SK-N-SH treated with all-trans-retinoic acid at 6 μM for 48 hours (cell line): Measurements from ENCODE around the gene ALG3.

ENCODE experiments used
- ATAC-seq: fragments of 200-7000 bp; cut with Tn5 transposase; 3 replicates; pipeline ENCODE4 v1.9.1; 2020; ENCODE audit warnings: mild to moderate bottlenecking, moderate library complexity
- ARNTL ChIP-seq: fragments of 450-650 bp; formaldehyde crosslinking; IDR thresholded peaks from 2 replicates; pipeline ENCODE4 v1.5.0; 2020; ENCODE audit warnings: low read depth, mild to moderate bottlenecking, moderate library complexity, borderline replicate concordance
- BACH2 ChIP-seq: fragments of 250-450 bp; sonication (Bioruptor Pico); IDR thresholded peaks from 2 replicates; pipeline ENCODE4 v1.9.0; 2021; ENCODE audit warnings: mild to moderate bottlenecking, borderline replicate concordance
- CREB5 ChIP-seq: fragments of 250-450 bp; sonication (Bioruptor Pico); IDR thresholded peaks from 2 replicates; pipeline ENCODE4 v1.5.1; 2020; ENCODE audit warnings: low read depth, mild to moderate bottlenecking, moderate library complexity
- CSDC2 ChIP-seq: fragments of 250-450 bp; sonication (Bioruptor Pico); IDR thresholded peaks from 2 replicates; pipeline ENCODE4 v1.5.0; 2020; ENCODE audit warnings: mild to moderate bottlenecking, moderate library complexity
- ESRRG ChIP-seq: fragments of 250-450 bp; sonication (Bioruptor Pico); IDR thresholded peaks from 2 replicates; pipeline ENCODE4 v1.6.1; 2021; ENCODE audit warnings: mild to moderate bottlenecking
- GLIS3 ChIP-seq: fragments of 250-450 bp; sonication (Bioruptor Pico); IDR thresholded peaks from 2 replicates; pipeline ENCODE4 v1.5.0; 2020; ENCODE audit warnings: mild to moderate bottlenecking, moderate library complexity
- ISL1 ChIP-seq: fragments of 250-450 bp; sonication (Bioruptor Pico); IDR thresholded peaks from 2 replicates; pipeline ENCODE4 v2.1.2; 2022; ENCODE audit warnings: mild to moderate bottlenecking, moderate library complexity
- OSR1 ChIP-seq: fragments of 250-450 bp; sonication (Bioruptor Pico); IDR thresholded peaks from 2 replicates; pipeline ENCODE4 v1.8.0; 2022; ENCODE audit warnings: moderate library complexity, mild to moderate bottlenecking, inconsistent platforms
- RARB ChIP-seq: fragments of 250-450 bp; sonication (Bioruptor Pico); IDR thresholded peaks from 2 replicates; pipeline ENCODE4 v1.8.0; 2021; ENCODE audit warnings: mild to moderate bottlenecking, moderate library complexity
- TCF4 ChIP-seq: fragments of 250-450 bp; sonication (Bioruptor Pico); IDR thresholded peaks from 2 replicates; pipeline ENCODE4 v1.8.0; 2021; ENCODE audit warnings: mild to moderate bottlenecking, moderate library complexity, borderline replicate concordance
- ZC3H10 ChIP-seq: fragments of 250-450 bp; sonication (Bioruptor Pico); IDR thresholded peaks from 2 replicates; pipeline ENCODE4 v1.5.1; 2021; ENCODE audit warnings: mild to moderate bottlenecking, moderate library complexity
- ZFP3 ChIP-seq: fragments of 250-450 bp; sonication (Bioruptor Pico); IDR thresholded peaks from 2 replicates; pipeline ENCODE4 v1.5.0; 2020; ENCODE audit warnings: mild to moderate bottlenecking, moderate library complexity
- ZFP30 ChIP-seq: fragments of 450-650 bp; formaldehyde crosslinking; IDR thresholded peaks from 2 replicates; pipeline ENCODE4 v1.5.0; 2022; ENCODE audit warnings: mild to moderate bottlenecking, moderate library complexity
- ZNF565 ChIP-seq: fragments of 450-650 bp; formaldehyde crosslinking; conservative IDR thresholded peaks from 2 replicates; pipeline ENCODE4 v1.5.0; 2020; ENCODE audit warnings: low read depth, mild to moderate bottlenecking, moderate library complexity
- ZNF70 ChIP-seq: fragments of 450-650 bp; formaldehyde crosslinking; IDR thresholded peaks from 2 replicates; pipeline ENCODE4 v1.5.0; 2020; ENCODE audit warnings: mild to moderate bottlenecking, moderate library complexity
- ZNF8 ChIP-seq: fragments of 450-650 bp; formaldehyde crosslinking; IDR thresholded peaks from 2 replicates; pipeline ENCODE4 v1.5.0; 2020; ENCODE audit warnings: mild to moderate bottlenecking, moderate library complexity
- TF ChIP-seq, protein P1 (sequence below): fragments of 250-450 bp; sonication (Bioruptor Pico); IDR thresholded peaks from 2 replicates; pipeline ENCODE4 v1.8.0; 2020; ENCODE audit warnings: mild to moderate bottlenecking, moderate library complexity, borderline replicate concordance
- TF ChIP-seq, protein P2 (sequence below): fragments of 250-450 bp; sonication (Bioruptor Pico); IDR thresholded peaks from 2 replicates; pipeline ENCODE4 v1.5.1; 2021; ENCODE audit warnings: mild to moderate bottlenecking, moderate library complexity
- TF ChIP-seq, protein P3 (sequence below): fragments of 250-450 bp; sonication (Bioruptor Pico); IDR thresholded peaks from 2 replicates; pipeline ENCODE4 v1.8.0; 2021; ENCODE audit warnings: low read depth, mild to moderate bottlenecking, moderate library complexity, borderline replicate concordance

ALG3 gene

GRCh38 chr3:184233127-184233843, 15.5 kb downstream of the ALG3 start:
- TF ChIP-seq, protein P1, sequence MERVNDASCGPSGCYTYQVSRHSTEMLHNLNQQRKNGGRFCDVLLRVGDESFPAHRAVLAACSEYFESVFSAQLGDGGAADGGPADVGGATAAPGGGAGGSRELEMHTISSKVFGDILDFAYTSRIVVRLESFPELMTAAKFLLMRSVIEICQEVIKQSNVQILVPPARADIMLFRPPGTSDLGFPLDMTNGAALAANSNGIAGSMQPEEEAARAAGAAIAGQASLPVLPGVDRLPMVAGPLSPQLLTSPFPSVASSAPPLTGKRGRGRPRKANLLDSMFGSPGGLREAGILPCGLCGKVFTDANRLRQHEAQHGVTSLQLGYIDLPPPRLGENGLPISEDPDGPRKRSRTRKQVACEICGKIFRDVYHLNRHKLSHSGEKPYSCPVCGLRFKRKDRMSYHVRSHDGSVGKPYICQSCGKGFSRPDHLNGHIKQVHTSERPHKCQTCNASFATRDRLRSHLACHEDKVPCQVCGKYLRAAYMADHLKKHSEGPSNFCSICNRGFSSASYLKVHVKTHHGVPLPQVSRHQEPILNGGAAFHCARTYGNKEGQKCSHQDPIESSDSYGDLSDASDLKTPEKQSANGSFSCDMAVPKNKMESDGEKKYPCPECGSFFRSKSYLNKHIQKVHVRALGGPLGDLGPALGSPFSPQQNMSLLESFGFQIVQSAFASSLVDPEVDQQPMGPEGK (CRISPR knock-in tag), result no peak
- no peak for TF ChIP-seq OSR1 (CRISPR knock-in tag)
- no peak for TF ChIP-seq ZFP30 (CRISPR knock-in tag)
- TF ChIP-seq, protein P2, sequence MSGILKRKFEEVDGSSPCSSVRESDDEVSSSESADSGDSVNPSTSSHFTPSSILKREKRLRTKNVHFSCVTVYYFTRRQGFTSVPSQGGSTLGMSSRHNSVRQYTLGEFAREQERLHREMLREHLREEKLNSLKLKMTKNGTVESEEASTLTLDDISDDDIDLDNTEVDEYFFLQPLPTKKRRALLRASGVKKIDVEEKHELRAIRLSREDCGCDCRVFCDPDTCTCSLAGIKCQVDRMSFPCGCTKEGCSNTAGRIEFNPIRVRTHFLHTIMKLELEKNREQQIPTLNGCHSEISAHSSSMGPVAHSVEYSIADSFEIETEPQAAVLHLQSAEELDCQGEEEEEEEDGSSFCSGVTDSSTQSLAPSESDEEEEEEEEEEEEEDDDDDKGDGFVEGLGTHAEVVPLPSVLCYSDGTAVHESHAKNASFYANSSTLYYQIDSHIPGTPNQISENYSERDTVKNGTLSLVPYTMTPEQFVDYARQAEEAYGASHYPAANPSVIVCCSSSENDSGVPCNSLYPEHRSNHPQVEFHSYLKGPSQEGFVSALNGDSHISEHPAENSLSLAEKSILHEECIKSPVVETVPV, result no peak
- TF ChIP-seq CREB5, result no peak
- TF ChIP-seq CSDC2, result no peak
- TF ChIP-seq ISL1 (CRISPR knock-in tag), result no peak
- TF ChIP-seq ARNTL (CRISPR knock-in tag), result no peak
- no peak for TF ChIP-seq ZNF8 (CRISPR knock-in tag)
- TF ChIP-seq, protein P3, sequence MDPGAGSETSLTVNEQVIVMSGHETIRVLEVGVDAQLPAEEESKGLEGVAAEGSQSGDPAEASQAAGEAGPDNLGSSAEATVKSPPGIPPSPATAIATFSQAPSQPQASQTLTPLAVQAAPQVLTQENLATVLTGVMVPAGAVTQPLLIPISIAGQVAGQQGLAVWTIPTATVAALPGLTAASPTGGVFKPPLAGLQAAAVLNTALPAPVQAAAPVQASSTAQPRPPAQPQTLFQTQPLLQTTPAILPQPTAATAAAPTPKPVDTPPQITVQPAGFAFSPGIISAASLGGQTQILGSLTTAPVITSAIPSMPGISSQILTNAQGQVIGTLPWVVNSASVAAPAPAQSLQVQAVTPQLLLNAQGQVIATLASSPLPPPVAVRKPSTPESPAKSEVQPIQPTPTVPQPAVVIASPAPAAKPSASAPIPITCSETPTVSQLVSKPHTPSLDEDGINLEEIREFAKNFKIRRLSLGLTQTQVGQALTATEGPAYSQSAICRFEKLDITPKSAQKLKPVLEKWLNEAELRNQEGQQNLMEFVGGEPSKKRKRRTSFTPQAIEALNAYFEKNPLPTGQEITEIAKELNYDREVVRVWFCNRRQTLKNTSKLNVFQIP (CRISPR knock-in tag), result no peak
- no peak for ATAC-seq

- no peak for TF ChIP-seq ZC3H10 (CRISPR knock-in tag)
- TF ChIP-seq, protein P3 (CRISPR knock-in tag), result no peak
- TF ChIP-seq ZFP30 (CRISPR knock-in tag), result no peak
- no peak for TF ChIP-seq CREB5
- no peak for TF ChIP-seq ZNF70 (CRISPR knock-in tag)
- TF ChIP-seq ZNF565 (CRISPR knock-in tag), result no peak
- TF ChIP-seq CSDC2, result no peak
- TF ChIP-seq ZFP3 (CRISPR knock-in tag), result no peak
- no peak for TF ChIP-seq ARNTL (CRISPR knock-in tag)
- TF ChIP-seq ESRRG (CRISPR knock-in tag), result no peak
- TF ChIP-seq ZNF8 (CRISPR knock-in tag), result no peak
- no peak for TF ChIP-seq ISL1 (CRISPR knock-in tag)
- no peak for TF ChIP-seq BACH2 (CRISPR knock-in tag)
- no peak for TF ChIP-seq GLIS3 (CRISPR knock-in tag)
- no peak for TF ChIP-seq RARB (CRISPR knock-in tag)
- no peak for TF ChIP-seq TCF4 (CRISPR knock-in tag)
- TF ChIP-seq OSR1 (CRISPR knock-in tag), result no peak
- TF ChIP-seq, all 23 proteins: peak for 0
Observed at GRCh38 chr3:184231671-184232070, 17.1 kb downstream of the ALG3 start.

More at GRCh38 chr3:184231671-184232070, 17.1 kb downstream of the ALG3 start:
- ATAC-seq, result no peak
